Measurements from ENCODE around the gene RPS27.

DNA sequence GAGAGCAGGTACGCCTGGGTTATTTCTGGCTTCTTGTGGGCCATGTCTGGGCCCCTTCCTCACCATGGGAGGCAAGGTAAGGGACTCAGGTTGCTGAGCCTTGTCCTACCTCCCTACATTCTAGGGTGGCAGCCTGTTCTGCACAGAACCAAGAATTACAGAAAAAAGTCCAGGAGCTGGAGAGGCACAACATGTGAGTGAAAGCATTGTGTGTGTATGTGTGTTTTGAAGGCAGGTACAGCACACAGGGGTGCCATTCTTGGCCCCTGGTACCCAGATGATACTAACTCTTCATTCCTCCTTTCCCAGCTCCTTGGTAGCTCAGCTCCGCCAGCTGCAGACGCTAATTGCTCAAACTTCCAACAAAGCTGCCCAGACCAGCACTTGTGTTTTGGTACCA, 17.5 kb upstream of the RPS27 start:
- no peak for TF ChIP-seq CTCF (IDR thresholded peaks at IDR 0.05)
- no peak for TF ChIP-seq POLR2A (IDR thresholded peaks at IDR 0.05)
